AG10803 (cell line): ENCODE results near the gene CAPN10.

Source experiments
- DNase-seq: peaks from one replicate; pipeline ENCODE4 v3.0.0; 2010; ENCODE audit warnings: low read depth
- H3K4me3 ChIP-seq: 2 replicates; pipeline ENCODE4 v1.5.1; 2011; ENCODE audit warnings: mild to moderate bottlenecking, low read length, control low read depth
- CTCF ChIP-seq: conservative IDR thresholded peaks from 2 replicates; pipeline ENCODE4 v1.5.1; 2011; ENCODE audit warnings: mild to moderate bottlenecking, low read length, control low read depth, inconsistent platforms

Gene CAPN10

GRCh38 chr2:240619506-240620148 lies 33.1 kb downstream of the CAPN10 start:
- H3K4me3 ChIP-seq, result no peak overlapping the region
- TF ChIP-seq CTCF, result no peak
- no peak for DNase-seq

- DNase-seq, result no peak
- no peak for TF ChIP-seq CTCF
- no peak overlapping the region for H3K4me3 ChIP-seq
Observed at GRCh38 chr2:240620149-240620731, 33.7 kb downstream of the CAPN10 start.

GRCh38 chr2:240620859-240621258 lies 34.3 kb downstream of the CAPN10 start:
- no peak for TF ChIP-seq CTCF
- no peak for DNase-seq
- no peak overlapping the region for H3K4me3 ChIP-seq

GRCh38 chr2:240622060-240622411 lies 35.5 kb downstream of the CAPN10 start:
- TF ChIP-seq CTCF, result no peak
- H3K4me3 ChIP-seq, result no peak overlapping the region
- no peak for DNase-seq

GRCh38 chr2:240622531-240623235 lies 36.1 kb downstream of the CAPN10 start:
- no peak for TF ChIP-seq CTCF
- DNase-seq, result no peak

GRCh38 chr2:240623531-240624010 lies 37.0 kb downstream of the CAPN10 start:
- no peak for DNase-seq
- TF ChIP-seq CTCF, result no peak
- no peak overlapping the region for H3K4me3 ChIP-seq

More at GRCh38 chr2:240622531-240623235, 36.1 kb downstream of the CAPN10 start:
- no peak overlapping the region for H3K4me3 ChIP-seq
